NB4 (cell line): ENCODE measurements around the gene FILIP1L.

ENCODE experiments used
- MYC ChIP-seq: IDR thresholded peaks from 2 replicates; pipeline ENCODE4 v1.6.1; 2011; ENCODE audit warnings: low read depth, low read length
- POLR2A ChIP-seq: IDR thresholded peaks from 2 replicates; pipeline ENCODE4 v1.6.1; 2011; ENCODE audit warnings: mild to moderate bottlenecking; ENCODE audit not compliant: insufficient read length; ENCODE audit errors: extremely low read depth
- TF ChIP-seq, protein P1 (sequence below): IDR thresholded peaks from one replicate; pipeline ENCODE4 v1.5.1; 2012; ENCODE audit warnings: low read depth, low read length
- TF ChIP-seq, protein P2 (sequence below): IDR thresholded peaks from 2 replicates; pipeline ENCODE4 v1.6.1; 2011; ENCODE audit warnings: low read depth, low read length

DNA sequence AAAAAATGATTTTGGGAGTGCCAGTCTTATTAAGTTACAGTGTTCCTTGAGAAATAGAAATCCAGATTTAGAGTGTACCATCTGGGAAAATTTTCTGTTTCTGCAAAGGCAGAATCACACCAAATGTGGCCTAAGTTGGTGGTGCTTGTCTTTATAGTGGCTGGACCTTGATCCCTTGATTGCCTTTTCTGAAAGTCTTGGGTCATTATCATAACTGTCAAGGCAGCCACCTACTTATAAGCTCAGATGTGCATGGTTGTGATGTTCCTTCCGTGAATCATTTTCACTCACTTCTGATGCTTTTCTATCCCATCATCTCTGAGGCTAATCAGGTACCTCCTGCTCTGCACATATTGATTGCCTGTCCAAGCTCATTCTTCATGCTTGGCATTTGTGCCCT, 276.6 kb downstream of the FILIP1L start:
- TF ChIP-seq, protein P1, sequence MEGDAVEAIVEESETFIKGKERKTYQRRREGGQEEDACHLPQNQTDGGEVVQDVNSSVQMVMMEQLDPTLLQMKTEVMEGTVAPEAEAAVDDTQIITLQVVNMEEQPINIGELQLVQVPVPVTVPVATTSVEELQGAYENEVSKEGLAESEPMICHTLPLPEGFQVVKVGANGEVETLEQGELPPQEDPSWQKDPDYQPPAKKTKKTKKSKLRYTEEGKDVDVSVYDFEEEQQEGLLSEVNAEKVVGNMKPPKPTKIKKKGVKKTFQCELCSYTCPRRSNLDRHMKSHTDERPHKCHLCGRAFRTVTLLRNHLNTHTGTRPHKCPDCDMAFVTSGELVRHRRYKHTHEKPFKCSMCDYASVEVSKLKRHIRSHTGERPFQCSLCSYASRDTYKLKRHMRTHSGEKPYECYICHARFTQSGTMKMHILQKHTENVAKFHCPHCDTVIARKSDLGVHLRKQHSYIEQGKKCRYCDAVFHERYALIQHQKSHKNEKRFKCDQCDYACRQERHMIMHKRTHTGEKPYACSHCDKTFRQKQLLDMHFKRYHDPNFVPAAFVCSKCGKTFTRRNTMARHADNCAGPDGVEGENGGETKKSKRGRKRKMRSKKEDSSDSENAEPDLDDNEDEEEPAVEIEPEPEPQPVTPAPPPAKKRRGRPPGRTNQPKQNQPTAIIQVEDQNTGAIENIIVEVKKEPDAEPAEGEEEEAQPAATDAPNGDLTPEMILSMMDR = no peak
- TF ChIP-seq POLR2A = no peak
- no peak for TF ChIP-seq MYC
- TF ChIP-seq, protein P2, sequence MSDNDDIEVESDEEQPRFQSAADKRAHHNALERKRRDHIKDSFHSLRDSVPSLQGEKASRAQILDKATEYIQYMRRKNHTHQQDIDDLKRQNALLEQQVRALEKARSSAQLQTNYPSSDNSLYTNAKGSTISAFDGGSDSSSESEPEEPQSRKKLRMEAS = no peak
